Testis (tissue), 2 donors: Measurements from ENCODE around the gene TMEM45B.

Experiments used
- POLR2A ChIP-seq: fragments of 450-650 bp; IDR thresholded peaks from one replicate; pipeline ENCODE4 v1.6.1; 2017; ENCODE audit warnings: antibody characterized with exemption, mild to moderate bottlenecking, moderate library complexity
- TF ChIP-seq, protein P1 (sequence below), 3 experiments: fragments of 450-650 bp in 2 of 3; fragments of 200-600 bp in 1 of 3; sonication (generic) in 1 of 3; IDR thresholded peaks; one replicate each; pipeline ENCODE4 v1.5.1; 2016 to 2019; ENCODE audit warnings: antibody characterized with exemption in 3 of 3, mild to moderate bottlenecking in 2 of 3, moderate library complexity in 1 of 3

DNA sequence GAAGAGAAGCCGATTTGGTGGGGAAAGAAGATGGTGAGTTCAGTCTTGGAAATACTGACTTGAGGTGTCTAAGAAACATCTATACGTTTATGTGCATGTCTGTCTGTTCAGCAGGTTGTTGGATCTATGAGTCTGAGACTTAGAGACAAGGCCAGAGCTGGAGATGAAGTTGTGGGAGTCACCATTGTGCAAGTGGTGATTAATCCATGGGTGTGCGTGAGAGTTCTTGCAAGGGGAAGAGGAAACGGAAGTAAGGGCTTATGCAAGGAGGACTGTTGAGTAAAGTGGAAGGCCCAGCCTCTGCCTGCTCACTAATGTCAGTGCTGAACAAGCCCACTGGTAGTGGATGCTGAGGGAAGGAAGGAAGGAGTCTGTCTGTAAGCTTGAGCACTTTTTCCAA is 9.7 kb downstream of the TMEM45B start:
- TF ChIP-seq, protein P1, sequence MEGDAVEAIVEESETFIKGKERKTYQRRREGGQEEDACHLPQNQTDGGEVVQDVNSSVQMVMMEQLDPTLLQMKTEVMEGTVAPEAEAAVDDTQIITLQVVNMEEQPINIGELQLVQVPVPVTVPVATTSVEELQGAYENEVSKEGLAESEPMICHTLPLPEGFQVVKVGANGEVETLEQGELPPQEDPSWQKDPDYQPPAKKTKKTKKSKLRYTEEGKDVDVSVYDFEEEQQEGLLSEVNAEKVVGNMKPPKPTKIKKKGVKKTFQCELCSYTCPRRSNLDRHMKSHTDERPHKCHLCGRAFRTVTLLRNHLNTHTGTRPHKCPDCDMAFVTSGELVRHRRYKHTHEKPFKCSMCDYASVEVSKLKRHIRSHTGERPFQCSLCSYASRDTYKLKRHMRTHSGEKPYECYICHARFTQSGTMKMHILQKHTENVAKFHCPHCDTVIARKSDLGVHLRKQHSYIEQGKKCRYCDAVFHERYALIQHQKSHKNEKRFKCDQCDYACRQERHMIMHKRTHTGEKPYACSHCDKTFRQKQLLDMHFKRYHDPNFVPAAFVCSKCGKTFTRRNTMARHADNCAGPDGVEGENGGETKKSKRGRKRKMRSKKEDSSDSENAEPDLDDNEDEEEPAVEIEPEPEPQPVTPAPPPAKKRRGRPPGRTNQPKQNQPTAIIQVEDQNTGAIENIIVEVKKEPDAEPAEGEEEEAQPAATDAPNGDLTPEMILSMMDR (IDR thresholded peaks at IDR 0.05) = no peak
- no peak for TF ChIP-seq POLR2A
